Measurements from ENCODE around the gene ANKRD13A.

ANKRD13A gene

DNA sequence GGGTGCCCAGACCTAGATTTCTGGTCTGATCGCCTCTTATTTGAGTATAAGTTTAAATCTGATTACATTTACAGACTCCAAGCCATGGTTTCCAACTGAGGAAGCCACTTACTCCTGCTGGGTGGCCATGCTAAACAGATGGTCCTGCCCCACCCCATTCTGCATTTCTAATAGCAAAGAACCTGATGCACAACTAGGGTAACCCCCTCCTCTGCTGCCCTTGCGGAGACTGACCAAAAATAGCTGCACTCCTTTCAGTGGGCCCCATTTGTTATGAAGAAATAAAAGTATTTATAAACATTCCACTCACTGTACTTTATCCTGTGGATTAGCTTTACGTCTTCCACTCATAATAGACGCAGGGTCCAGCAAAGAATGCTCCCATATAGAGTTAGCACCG lies 9.8 kb upstream of the ANKRD13A start:
- no peak for DNase-seq (ENCODE audit: low read depth)
- no peak overlapping the region for H3K4me3 ChIP-seq (ENCODE audit: low read depth, low read length)
- TF ChIP-seq CTCF (IDR thresholded peaks at IDR 0.05; ENCODE audit: insufficient read depth, low read depth, low read length, missing control alignments) = no peak

- no peak overlapping the region for H3K4me3 ChIP-seq (ENCODE audit: low read depth, low read length)
- no peak for DNase-seq (ENCODE audit: low read depth)
- no peak for TF ChIP-seq CTCF (IDR thresholded peaks at IDR 0.05; ENCODE audit: insufficient read depth, low read depth, low read length, missing control alignments)
These were observed 7.6 kb upstream of the ANKRD13A start for GRCh38 chr12:109991586-109991985.

- no peak for DNase-seq (ENCODE audit: low read depth)
- no peak overlapping the region for H3K4me3 ChIP-seq (ENCODE audit: low read depth, low read length)
- TF ChIP-seq CTCF (IDR thresholded peaks at IDR 0.05; ENCODE audit: insufficient read depth, low read depth, low read length, missing control alignments) = no peak
These were observed 6.1 kb upstream of the ANKRD13A start for GRCh38 chr12:109993091-109993490.

- peak; percentile 29 for DNase-seq (ENCODE audit: low read depth)
- peak overlapping the region; percentile 98 for H3K4me3 ChIP-seq (ENCODE audit: low read depth, low read length)
- TF ChIP-seq CTCF (IDR thresholded peaks at IDR 0.05; ENCODE audit: insufficient read depth, low read depth, low read length, missing control alignments) = no peak
These were observed 4.6 kb upstream of the ANKRD13A start for GRCh38 chr12:109994401-109995175.

GRCh38 chr12:109995361-109995685 lies 3.9 kb upstream of the ANKRD13A start:
- no peak for TF ChIP-seq CTCF (IDR thresholded peaks at IDR 0.05; ENCODE audit: insufficient read depth, low read depth, low read length, missing control alignments)
- no peak for DNase-seq (ENCODE audit: low read depth)

GRCh38 chr12:109995686-109996482 lies 3.3 kb upstream of the ANKRD13A start, which contains the start of gene GIT2:
Gene GIT2, minus strand, starts transcription at chr12:109996368. Its CDS starts 144 bp downstream, at chr12:109996224.
- DNase-seq (ENCODE audit: low read depth) = peak; percentile 97
- no peak for TF ChIP-seq CTCF (IDR thresholded peaks at IDR 0.05; ENCODE audit: insufficient read depth, low read depth, low read length, missing control alignments)
- H3K4me3 ChIP-seq (ENCODE audit: low read depth, low read length) = peak within 1 kb of the TSS; percentile 98

More at GRCh38 chr12:109995361-109995685, 3.9 kb upstream of the ANKRD13A start:
- peak overlapping the region; percentile 98 for H3K4me3 ChIP-seq (ENCODE audit: low read depth, low read length)
